Panc1 (cell line): ENCODE results near the gene RFC1.
"Not testable (repeated sequence)": the region's sequence is repeated elsewhere in the genome, so short reads cannot be mapped to it uniquely, and the experiment has no call there.

Experiments
- POLR2AphosphoS5 ChIP-seq: IDR thresholded peaks from 2 replicates; pipeline ENCODE4 v1.6.1; 2012; ENCODE audit warnings: mild to moderate bottlenecking, low read depth, low read length, moderate library complexity
- TCF7L2 ChIP-seq: IDR thresholded peaks from 2 replicates; pipeline ENCODE4 v1.6.1; 2011; ENCODE audit warnings: mild to moderate bottlenecking, low read depth, low read length, inconsistent platforms
- TF ChIP-seq, protein P1 (sequence below), 2 experiments: IDR thresholded peaks; 2 replicates each; pipeline ENCODE4 v1.6.1; 2011 to 2012; ENCODE audit warnings: low read depth in 2 of 2, control low read depth in 1 of 2, low read length in 1 of 2, mild to moderate bottlenecking in 1 of 2, moderate library complexity in 1 of 2; ENCODE audit not compliant: insufficient read depth in 1 of 2
- TF ChIP-seq, protein P2 (sequence below): fragments of 450-650 bp; IDR thresholded peaks from 2 replicates; pipeline ENCODE4 v1.5.1; 2017; ENCODE audit warnings: mild to moderate bottlenecking

DNA sequence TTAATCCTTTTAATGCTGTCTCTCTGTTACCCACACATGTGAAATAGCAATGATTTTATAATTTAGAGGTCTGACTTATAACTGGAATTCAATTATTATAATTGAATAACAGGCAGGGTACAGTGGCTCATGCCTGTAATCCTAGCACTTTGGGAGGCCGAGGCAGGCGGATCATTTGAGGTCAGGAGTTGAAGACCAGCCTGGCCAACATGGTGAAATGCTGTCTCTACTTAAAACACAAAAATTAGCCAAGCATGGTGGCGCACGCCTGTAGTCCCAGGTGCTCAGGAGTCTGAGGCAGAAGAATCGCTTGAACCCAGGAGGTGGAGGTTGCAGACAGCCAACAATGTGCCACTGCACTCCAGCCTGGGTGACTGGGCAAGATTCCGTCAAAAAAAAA, 88.5 kb downstream of the RFC1 start:
- TF ChIP-seq TCF7L2, POLR2AphosphoS5: not testable (repeated sequence)
- TF ChIP-seq, protein P1, sequence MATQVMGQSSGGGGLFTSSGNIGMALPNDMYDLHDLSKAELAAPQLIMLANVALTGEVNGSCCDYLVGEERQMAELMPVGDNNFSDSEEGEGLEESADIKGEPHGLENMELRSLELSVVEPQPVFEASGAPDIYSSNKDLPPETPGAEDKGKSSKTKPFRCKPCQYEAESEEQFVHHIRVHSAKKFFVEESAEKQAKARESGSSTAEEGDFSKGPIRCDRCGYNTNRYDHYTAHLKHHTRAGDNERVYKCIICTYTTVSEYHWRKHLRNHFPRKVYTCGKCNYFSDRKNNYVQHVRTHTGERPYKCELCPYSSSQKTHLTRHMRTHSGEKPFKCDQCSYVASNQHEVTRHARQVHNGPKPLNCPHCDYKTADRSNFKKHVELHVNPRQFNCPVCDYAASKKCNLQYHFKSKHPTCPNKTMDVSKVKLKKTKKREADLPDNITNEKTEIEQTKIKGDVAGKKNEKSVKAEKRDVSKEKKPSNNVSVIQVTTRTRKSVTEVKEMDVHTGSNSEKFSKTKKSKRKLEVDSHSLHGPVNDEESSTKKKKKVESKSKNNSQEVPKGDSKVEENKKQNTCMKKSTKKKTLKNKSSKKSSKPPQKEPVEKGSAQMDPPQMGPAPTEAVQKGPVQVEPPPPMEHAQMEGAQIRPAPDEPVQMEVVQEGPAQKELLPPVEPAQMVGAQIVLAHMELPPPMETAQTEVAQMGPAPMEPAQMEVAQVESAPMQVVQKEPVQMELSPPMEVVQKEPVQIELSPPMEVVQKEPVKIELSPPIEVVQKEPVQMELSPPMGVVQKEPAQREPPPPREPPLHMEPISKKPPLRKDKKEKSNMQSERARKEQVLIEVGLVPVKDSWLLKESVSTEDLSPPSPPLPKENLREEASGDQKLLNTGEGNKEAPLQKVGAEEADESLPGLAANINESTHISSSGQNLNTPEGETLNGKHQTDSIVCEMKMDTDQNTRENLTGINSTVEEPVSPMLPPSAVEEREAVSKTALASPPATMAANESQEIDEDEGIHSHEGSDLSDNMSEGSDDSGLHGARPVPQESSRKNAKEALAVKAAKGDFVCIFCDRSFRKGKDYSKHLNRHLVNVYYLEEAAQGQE (IDR thresholded peaks at IDR 0.05; ENCODE audit: insufficient read depth in 1 of 2, low read depth in 2 of 2, low read length in 1 of 2), result not testable (repeated sequence)
- TF ChIP-seq, protein P2, sequence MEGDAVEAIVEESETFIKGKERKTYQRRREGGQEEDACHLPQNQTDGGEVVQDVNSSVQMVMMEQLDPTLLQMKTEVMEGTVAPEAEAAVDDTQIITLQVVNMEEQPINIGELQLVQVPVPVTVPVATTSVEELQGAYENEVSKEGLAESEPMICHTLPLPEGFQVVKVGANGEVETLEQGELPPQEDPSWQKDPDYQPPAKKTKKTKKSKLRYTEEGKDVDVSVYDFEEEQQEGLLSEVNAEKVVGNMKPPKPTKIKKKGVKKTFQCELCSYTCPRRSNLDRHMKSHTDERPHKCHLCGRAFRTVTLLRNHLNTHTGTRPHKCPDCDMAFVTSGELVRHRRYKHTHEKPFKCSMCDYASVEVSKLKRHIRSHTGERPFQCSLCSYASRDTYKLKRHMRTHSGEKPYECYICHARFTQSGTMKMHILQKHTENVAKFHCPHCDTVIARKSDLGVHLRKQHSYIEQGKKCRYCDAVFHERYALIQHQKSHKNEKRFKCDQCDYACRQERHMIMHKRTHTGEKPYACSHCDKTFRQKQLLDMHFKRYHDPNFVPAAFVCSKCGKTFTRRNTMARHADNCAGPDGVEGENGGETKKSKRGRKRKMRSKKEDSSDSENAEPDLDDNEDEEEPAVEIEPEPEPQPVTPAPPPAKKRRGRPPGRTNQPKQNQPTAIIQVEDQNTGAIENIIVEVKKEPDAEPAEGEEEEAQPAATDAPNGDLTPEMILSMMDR, result not testable (repeated sequence)
